ENCODE results near the gene GAPVD1.

DNA sequence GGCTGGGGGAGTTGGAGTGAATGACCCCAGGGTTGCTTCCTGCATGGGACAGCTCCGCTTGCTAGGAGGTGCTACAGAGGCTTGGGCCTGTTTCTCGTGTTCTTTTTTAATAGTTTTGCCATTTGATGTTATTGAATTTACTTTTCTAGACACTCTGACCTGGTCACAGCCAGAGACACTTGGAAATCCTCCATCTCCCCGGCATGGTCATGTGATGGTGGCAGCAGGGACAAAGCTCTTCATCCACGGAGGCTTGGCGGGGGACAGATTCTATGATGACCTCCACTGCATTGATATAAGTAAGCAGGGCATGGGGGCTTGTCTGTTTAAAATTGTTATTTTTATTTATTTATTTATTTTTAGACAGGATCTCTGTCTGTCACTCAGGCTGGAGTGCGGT, 33.9 kb upstream of the GAPVD1 start:
- TF ChIP-seq, protein P1, sequence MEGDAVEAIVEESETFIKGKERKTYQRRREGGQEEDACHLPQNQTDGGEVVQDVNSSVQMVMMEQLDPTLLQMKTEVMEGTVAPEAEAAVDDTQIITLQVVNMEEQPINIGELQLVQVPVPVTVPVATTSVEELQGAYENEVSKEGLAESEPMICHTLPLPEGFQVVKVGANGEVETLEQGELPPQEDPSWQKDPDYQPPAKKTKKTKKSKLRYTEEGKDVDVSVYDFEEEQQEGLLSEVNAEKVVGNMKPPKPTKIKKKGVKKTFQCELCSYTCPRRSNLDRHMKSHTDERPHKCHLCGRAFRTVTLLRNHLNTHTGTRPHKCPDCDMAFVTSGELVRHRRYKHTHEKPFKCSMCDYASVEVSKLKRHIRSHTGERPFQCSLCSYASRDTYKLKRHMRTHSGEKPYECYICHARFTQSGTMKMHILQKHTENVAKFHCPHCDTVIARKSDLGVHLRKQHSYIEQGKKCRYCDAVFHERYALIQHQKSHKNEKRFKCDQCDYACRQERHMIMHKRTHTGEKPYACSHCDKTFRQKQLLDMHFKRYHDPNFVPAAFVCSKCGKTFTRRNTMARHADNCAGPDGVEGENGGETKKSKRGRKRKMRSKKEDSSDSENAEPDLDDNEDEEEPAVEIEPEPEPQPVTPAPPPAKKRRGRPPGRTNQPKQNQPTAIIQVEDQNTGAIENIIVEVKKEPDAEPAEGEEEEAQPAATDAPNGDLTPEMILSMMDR (IDR thresholded peaks at IDR 0.05 in 2 of 3, conservative IDR thresholded peaks at IDR 0.05 in 1 of 3; ENCODE audit: control insufficient read depth in 2 of 3, extremely low read depth in 1 of 3, insufficient read depth in 1 of 3, low read depth in 3 of 3, low read length in 3 of 3): no peak
- TF ChIP-seq MYC (IDR thresholded peaks at IDR 0.05; ENCODE audit: insufficient read depth, insufficient read length, insufficient replicate concordance, low read length, severe bottlenecking): no peak
- TF ChIP-seq JUNB (IDR thresholded peaks at IDR 0.05): no peak
- no peak for TF ChIP-seq POLR2A (IDR thresholded peaks at IDR 0.05; ENCODE audit: low read depth, low read length)

Measured in GM12878 (cell line).